Panc1 (cell line): Measurements from ENCODE around the gene FAM83C.
"Not testable (repeated sequence)": the region's sequence is repeated elsewhere in the genome, so short reads cannot be mapped to it uniquely, and the experiment has no call there.

Source experiments
- CTCF ChIP-seq: fragments of 450-650 bp; IDR thresholded peaks from 2 replicates; pipeline ENCODE4 v1.5.1; 2017; ENCODE audit warnings: mild to moderate bottlenecking
- REST ChIP-seq, 2 experiments: IDR thresholded peaks; 2 replicates each; pipeline ENCODE4 v1.6.1; 2011 to 2012; ENCODE audit warnings: low read depth in 2 of 2, control low read depth in 1 of 2, low read length in 1 of 2, mild to moderate bottlenecking in 1 of 2, moderate library complexity in 1 of 2; ENCODE audit not compliant: insufficient read depth in 1 of 2

- TF ChIP-seq REST (IDR thresholded peaks at IDR 0.05; ENCODE audit: insufficient read depth in 1 of 2, low read depth in 2 of 2, low read length in 1 of 2); CTCF: not testable (repeated sequence)
Observed at GRCh38 chr20:35252598-35252997, 39.6 kb downstream of the FAM83C start.
